ENCODE measurements around the gene ODF2L.

The ODF2L gene, protein sequence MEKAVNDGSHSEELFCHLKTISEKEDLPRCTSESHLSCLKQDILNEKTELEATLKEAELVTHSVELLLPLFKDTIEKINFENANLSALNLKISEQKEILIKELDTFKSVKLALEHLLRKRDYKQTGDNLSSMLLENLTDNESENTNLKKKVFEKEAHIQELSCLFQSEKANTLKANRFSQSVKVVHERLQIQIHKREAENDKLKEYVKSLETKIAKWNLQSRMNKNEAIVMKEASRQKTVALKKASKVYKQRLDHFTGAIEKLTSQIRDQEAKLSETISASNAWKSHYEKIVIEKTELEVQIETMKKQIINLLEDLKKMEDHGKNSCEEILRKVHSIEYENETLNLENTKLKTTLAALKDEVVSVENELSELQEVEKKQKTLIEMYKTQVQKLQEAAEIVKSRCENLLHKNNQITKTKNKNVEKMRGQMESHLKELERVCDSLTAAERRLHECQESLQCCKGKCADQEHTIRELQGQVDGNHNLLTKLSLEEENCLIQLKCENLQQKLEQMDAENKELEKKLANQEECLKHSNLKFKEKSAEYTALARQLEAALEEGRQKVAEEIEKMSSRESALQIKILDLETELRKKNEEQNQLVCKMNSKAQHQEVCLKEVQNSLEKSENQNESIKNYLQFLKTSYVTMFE

DNA sequence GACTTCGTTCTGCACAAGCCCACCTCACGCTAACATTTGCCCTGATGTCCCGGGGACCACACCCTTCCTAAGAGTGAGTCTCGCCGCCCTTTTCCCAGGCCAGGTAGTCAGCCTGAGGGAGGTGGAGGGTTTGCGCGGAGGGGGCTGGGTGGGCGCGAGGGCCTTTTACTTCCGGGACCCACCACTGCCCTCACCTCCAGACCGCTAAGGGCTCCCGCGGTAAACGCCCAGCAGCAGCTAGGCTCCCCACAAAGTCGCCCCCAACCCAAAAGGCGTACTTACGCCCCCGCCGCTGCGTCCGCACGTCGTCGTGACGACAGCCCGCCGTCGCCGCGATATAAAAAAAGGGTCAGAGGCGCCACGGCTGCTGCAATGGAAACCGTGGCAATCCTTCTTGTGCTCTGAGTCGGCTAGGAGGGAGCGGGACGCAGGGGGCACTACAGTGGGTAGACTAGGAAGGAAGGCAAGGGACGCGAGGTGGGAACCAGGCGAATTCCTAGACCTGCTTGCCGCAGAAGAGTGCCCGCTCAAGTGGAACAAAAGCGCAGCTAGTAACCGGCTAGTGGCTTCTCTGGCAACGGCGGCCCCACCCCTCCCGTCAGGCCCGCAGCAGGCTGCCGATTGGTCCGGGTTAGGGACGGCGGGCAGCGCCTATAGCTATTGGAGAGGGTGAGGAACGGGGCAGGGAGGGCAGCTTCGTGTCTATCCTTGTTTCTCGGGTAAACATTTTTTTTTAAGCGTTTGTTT lies at the start of gene ODF2L:
Gene ODF2L, minus strand, starts transcription at position 573 of the 747 bp plus-strand sequence. CDS start 9,296 bp downstream, outside the sequence.
- peak; percentile 87 for DNase-seq

DNA sequence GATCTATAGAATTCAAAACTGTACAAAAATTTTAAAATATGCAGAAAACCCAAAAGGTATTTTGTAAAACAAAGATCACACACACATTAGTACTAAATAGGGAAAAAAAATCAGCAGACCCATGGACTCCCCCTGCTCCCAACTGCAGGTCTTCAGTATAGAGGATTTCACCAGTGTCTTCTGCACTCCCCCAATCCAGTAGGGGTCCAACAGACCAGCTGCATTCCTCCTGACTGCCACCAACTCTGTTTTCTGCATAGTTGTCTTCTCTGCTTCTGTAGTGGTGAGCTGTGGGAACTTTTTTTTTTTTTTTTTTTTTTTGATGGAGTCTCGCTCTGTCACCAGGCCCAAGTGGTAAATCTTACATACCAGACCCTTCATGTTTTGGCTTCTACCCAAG lies 49.8 kb upstream of the ODF2L start:
- no peak for DNase-seq

DNA sequence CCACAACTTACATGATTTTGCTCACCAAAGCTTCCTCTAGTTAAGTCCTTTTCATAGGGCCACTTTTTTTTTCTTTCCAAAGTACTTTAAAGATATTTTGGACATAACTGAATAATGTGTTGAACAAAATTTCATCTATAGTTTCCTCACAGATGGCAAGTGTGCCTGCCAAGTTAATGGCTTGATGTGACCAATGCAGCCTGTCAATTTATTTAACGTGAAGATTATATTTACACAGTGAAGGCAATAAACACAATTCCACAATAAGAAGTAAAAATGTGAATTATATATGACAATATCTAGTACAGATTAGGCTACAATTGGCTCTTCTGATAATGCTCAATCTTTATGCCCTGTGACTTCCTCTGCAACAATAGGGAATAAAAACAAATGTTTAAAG lies 45.9 kb upstream of the ODF2L start:
- DNase-seq: no peak

DNA sequence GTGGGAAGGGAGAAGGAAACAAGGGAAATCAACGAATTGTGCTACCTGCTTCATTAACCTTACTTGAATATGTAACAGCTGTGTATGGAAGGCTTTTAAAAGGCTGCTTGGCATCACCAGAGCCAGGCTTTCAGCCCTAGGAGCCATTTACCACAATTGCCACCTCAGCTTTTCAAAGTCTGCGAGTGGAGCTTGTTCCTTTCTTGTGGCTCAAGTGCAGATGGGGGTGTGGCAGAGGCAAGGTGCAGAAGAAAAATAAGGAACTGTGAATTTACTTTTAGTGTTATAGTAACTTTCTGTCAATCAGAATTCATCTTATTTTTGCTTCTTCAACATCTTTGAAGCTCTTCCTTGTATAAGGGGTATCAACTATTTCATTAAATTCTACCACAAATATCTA lies 45.5 kb upstream of the ODF2L start:
- DNase-seq: no peak

DNA sequence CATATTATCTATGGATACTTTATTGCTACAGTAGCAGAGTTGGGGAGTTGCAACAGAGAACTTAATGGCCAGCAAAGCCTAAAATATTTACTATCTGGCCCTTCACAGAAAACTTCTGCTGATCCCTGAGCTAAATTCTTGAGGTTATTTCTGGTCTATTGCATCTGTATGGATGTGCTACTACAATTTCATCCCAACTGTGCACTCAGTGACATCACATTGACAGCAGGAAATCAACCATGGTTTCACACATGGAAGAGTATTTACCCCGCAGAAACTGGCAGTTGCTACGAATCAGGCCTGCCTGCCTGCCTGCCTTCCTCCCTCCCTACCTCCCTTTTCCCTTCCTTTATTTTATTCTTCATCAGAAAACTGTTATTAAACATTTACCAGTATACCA lies 39.9 kb upstream of the ODF2L start:
- DNase-seq: no peak

DNA sequence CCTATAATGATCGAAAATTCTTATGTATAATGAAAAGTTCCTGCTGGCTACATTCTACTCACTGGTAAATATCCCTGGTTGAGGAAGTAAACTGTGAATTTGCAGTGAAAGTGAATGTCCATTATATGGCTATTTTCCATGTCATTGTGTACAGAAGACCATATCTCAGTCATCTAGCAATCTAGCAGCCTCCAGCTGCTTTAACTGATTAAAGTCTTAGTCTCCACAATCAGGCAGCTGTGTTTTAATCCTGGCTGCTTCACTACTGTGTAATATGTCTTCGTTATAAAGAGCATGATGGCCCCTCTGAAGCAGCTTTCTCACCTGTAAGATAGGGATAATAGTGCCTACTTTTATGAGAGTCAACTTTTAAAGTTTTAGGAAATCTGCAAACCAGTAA lies 39.2 kb upstream of the ODF2L start:
- peak; percentile 21 for DNase-seq

DNA sequence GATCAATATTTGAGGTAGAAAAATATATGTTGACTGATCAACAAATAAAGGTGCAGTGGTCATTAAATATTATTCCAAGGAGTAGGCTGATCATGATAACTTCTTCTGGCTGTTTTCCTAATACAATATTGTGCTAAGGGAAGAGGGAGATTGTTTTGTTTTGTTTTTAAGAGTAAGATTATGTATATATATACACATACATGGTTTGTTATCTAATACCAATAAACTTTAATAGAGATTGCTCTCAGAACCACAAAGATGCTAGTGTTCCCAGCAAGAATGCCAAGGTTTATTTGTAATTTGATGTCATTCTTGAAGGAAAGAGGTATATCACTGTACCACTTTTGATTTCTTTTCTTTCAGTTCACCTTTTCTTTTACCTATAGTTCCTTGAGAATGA lies 37.9 kb upstream of the ODF2L start:
- no peak for DNase-seq

DNA sequence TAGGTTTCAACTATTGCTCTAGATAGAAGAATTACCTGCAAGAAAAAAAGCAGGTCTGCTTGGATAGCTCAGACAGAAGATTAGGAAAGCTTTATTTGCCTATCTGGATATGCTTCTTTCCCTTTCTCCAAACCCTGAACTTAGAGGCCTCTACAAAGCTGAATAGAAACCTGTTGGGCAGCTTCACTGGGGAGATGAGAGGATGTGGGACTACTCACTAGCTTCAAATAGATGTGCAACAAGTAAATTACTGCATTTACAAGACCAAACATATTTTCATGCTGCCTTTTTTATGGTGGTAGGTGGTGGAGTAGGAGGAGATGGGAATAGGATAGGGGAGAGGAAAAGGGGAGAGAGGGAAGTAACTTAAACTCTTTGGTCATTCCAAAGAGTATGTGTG lies 34.3 kb upstream of the ODF2L start:
- no peak for DNase-seq

DNA sequence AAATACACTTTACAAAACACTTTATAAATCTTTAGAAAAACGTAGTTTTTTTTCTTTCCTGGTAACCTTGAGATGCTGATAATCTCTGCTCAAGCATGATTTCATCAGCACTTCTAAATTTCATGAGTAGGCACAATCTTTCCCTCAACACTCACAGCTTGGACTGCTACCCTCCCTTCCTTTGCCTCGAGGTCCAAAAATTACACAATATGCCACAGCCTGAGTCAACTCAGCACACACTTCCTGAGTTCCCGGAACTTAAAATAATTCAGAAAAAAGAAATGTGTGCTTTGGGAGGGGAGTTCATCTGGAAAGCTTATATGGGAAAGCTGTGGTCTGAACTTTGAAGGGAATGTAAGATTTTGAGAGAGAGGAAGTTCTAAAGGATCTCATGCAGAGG lies 33.7 kb upstream of the ODF2L start:
- DNase-seq: peak; percentile 35

DNA sequence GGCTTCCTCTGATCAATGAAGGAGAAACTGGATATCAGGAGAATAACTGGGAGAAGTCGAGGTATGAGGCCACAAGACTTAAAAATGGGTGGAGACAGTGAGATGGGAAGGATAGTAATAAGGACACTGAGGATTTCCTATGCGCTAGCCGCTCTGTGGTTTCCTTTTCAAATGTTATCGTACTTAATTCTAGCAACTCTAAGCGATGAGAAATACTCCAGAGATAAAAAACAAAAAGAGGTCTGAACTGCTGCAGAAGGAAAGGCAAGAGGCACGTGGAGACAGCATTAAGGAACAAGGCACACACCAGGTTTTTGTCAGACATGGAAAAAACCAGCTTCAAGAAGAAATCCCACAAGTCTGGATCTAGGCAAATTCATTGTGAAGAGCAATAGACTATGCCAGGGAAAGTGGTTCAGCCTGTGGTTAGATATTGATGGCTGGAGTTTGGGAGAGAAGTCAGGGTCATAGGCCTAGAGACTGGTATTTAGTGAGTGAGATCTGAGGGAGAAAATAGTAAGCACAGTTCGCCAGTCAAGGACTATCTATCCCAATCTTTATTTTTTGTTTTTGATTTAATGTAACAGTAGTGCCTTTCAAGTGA lies 33.1 kb upstream of the ODF2L start:
- DNase-seq: peak; percentile 13

DNA sequence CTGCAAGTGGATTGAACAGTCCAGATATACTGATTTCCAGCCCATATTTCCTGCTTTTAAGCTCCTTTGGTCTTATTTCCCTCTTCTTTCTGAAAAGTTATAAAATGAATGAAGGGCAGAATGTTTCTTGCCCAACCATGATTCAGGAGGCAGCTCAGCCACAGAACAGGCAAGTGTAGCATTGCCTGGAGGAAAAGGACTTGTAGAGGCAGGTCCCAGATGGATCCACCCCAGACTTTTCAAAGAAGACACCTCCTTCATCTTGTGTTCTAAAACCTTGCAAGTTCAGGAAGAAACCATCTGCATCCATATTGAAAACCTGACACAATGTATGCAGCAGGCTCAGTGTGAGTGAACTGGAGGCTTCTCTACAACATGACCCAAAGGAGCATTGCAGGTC lies 27.8 kb upstream of the ODF2L start, which contains the start of gene CLCA2:
Gene CLCA2, plus strand, starts transcription at position 299 of the 400 bp plus-strand sequence. Its CDS starts 77 bp downstream, at position 376.
- no peak for DNase-seq

DNA sequence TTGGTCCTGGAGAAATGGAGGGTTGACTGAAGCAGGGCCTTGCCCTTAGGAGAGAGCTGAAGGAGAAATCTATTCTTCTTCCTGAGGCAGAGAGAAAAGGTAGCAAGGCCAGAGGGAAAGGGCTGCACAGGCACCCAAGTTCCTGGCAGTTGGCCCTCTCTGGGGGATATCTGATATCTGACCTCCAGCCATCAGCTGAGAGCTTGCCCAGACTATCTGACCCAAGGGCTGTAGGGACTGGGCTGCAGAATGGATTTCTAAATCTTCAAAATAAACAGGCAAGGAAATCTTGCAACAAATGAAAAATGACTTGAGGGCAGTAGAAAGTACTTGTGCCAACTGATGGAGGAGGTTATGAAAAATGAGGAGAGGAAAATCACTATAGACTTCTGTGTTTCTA lies 27.4 kb upstream of the ODF2L start:
- DNase-seq: no peak

DNA sequence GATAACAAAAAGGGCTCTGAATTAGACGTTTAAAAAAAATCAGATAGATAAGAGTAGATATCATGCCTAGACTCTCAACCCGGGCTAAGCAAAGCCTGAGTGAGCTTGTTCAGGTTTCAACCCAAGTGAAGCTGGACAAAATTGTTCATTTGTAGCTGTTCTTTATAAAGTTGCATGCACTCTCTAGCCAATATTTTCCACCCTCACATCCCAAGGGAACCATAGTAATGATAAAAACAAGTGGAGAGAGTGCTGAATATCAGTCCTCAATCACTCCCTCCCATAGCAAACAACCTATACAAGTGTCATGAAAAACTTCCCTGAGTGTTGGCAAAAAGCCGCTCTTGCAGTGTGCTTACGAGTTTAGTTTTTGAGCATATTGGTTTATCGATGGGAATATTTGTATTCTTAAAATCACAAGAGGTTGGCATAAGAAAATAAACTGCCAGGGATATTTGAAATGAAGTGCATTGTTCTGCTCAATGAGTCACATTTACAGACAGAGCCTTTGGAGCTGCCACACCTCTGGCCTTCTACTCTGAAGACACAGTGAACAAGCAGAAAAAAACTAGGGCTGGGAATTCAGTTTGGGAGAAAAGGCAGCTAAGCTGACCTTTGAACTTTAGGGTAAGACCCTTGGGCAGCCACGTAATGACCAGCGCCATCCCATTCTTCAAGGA lies 25.6 kb upstream of the ODF2L start:
- peak; percentile 30 for DNase-seq

DNA sequence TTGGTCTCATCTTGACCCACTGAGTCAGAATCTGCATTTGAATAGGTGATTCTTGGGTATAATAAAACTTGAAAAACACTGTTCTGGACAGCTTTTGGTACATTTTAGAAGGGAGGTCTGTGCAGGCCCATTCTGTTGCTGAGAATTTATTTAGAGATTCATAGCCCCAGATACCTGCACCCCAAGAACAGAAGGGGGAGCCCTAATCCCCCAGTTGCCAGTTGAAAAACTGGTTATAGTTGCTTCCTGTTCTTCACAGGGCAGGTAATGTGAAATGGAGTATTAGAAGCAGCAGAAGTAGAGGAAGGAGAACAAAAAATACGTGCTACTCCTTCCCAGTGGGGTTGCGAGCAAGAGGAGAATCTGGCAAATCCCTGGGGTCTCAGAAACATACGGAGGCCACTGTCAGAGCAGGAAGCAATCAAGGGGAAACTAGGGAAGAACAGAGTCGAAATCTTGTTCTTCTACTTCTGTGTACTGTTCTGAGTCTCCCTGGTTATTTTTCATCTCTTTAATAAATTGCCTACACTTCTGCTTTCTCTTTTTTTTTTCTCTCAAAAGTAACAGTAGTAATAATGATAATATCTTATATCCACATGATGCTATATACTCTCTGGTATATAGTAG lies 23.3 kb upstream of the ODF2L start:
- peak; percentile 83 for DNase-seq

DNA sequence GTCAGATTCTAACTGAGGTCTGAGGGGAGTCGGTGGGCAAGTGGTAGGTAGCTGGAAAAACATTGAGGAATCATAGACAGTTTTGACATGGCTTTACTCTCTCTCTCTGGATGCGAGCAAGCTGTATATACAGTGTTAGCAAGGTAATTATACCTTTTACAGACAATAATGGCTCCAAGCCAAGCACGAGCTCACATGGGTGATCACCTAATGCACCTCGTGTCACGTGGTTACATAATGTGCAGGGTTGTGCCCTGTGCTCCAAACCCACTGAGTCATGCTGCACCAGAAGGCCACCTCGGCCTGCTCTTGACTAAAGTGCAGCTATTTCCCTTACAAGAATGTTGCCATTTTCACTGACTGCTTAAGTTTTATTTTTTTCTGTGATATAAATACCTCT lies 20.2 kb upstream of the ODF2L start:
- DNase-seq: no peak

DNA sequence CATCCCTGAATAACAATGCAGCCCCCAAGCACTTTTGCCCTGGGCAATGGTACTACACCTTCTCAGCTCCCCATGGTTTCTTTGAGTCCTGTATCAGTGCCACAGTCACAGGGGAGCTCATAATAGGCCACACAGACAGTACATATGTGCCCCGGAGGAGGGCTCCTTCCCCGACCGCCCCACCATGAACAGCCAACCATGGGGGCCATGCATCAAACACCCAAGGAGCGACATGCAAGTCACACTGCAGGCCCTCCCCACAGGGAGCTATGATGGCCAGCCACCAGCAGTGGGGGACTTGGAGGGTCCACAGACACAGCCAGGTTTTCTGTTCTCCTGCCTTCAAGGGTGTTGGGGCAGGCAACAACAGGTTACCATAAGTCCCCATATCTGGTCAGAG lies 14.8 kb upstream of the ODF2L start:
- no peak for DNase-seq

DNA sequence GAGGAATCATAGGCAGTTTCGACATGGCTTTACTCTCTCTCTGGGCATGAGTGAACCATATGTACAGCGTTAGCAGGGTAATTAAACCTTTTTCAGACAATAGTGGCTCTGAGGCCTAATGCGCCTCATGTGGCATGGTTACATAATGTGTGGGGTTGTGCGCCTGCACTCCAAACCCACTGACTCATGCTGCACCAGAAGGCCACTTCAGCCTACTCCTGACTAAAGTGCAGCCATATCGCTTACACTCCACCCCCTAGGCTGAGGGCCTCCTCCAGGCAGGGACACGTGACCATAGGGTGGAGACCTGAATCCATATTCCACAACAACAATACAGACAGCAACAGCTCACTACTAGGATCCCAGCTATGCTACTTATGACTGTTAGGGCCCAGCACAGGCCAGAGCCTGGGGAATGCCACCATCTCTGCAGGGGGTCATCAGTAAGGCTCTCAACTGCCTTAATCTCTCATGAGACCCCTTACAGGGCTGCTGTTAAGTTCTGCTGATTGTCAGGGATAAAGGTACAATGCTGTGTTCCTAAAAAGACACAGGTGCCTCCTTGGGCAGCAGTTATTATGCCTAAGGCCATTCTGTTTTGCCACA lies 13.4 kb upstream of the ODF2L start:
- DNase-seq: no peak

DNA sequence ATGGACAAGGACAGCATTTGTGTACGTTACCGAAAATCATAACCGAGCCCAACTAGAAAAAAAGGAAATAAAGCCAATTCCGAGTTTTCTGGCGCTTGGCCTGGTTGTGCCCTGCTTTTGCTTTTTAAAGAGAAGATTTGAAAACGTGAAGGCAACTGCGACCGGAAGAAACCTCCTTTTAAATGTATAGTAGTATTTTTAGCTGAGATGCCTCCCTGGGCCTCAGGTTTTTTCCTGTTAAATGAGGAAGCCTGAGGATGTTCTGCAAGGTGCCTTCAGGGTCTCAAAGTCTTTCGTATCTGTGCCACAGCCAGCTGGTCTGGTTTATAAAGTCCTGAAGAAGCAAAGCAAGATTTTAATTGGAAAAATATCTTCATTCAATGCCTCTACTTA lies 371 bp upstream of the ODF2L start:
- no peak for DNase-seq

DNA sequence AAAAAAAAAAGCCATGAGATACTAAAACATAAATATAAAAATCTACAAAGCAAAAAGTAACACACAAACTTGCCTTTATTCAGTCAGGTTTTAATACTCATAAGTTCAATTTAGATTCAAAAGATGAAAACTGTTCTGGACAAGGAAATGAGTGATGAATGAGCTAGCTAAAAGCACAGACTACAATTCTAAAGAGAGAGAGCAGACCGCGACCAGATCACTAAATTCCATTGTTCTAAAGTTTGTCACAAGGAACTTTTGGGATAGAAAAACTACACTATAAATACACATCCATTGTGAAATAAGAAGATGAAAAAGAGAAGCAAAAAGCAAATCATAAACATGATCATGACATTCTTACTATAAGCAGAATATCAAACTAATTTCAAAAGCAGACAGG lies 1.7 kb downstream of the ODF2L start:
- no peak for DNase-seq

DNA sequence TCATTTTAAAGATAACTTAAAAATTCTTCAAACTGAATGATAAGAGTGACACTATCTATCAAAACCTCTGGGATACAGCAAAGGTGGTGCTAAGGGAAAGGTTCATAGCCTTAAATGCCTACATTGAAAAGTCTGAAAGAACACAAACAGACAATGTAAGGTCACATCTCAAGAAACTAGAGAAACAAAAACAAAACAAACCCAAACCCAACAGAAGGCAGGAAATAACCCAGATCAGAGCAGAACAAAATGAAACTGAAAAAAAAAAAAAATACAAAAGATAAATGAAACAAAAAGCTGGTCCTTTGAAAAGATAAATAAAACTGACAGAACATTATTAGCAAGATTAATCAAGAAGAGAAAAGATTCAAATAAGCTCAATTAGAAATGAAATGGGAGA lies 6.8 kb downstream of the ODF2L start:
- no peak for DNase-seq

DNA sequence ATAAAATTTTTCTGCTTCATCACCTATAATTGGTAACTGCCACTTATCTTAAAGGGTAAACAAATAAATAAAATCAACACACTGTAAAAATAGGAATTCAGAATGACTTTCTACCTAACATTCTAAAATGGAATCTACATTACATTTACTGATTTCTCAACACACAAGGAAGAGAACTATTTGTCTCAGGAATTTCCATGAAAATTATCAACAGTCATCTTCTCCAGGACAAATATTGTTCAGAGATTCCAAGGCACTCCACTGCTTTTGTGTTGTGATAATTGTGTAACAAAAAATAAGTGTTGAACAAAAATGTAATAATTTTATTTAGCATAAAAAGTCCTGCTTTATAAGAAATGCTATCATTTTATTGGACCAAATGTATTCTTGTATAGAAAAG lies 7.3 kb downstream of the ODF2L start:
- no peak for DNase-seq
